IPS DF 6.9 (cell line): ENCODE results near the gene SLC16A12.
A peak's percentile ranks its signal among the peaks of the same experiment; 100 is the strongest.
"Not testable (repeated sequence)": the region's sequence is repeated elsewhere in the genome, so short reads cannot be mapped to it uniquely, and the experiment has no call there.

Experiments
- DNase-seq: peaks from one replicate; pipeline ENCODE4 v3.0.0-alpha.2; 2013; ENCODE audit warnings: low read depth, low spot score
- H3K27ac ChIP-seq: one replicate; pipeline ENCODE4 v1.5.1; 2013; ENCODE audit warnings: low read length, control low read depth
- H3K27me3 ChIP-seq: 2 replicates; pipeline ENCODE4 v1.6.1; 2013; ENCODE audit warnings: mild to moderate bottlenecking, low read length; ENCODE audit not compliant: control insufficient read depth, insufficient read depth
- H3K36me3 ChIP-seq: 2 replicates; pipeline ENCODE4 v1.6.1; 2013; ENCODE audit warnings: low read length; ENCODE audit not compliant: control insufficient read depth, insufficient read depth
- H3K4me1 ChIP-seq: 2 replicates; pipeline ENCODE4 v1.6.1; 2013; ENCODE audit warnings: low read length; ENCODE audit not compliant: control insufficient read depth, insufficient read depth
- H3K4me3 ChIP-seq: 2 replicates; pipeline ENCODE4 v1.5.1; 2013; ENCODE audit warnings: mild to moderate bottlenecking, low read length
- H3K9me3 ChIP-seq: 2 replicates; pipeline ENCODE4 v1.6.1; 2013; ENCODE audit warnings: low read length, inconsistent platforms; ENCODE audit not compliant: control insufficient read depth, insufficient read depth
- WGBS: extraction: QIAGEN DNeasy Blood & Tissue Kit; methylation state at CpG from one replicate; pipeline ENCODE4 v1.1.7; 2013; ENCODE audit warnings: mixed read lengths, missing lambda C conversion rate; ENCODE audit not compliant: insufficient read length, insufficient coverage; 5-methylcytosine and 5-hydroxymethylcytosine counted together

The SLC16A12 gene

DNA sequence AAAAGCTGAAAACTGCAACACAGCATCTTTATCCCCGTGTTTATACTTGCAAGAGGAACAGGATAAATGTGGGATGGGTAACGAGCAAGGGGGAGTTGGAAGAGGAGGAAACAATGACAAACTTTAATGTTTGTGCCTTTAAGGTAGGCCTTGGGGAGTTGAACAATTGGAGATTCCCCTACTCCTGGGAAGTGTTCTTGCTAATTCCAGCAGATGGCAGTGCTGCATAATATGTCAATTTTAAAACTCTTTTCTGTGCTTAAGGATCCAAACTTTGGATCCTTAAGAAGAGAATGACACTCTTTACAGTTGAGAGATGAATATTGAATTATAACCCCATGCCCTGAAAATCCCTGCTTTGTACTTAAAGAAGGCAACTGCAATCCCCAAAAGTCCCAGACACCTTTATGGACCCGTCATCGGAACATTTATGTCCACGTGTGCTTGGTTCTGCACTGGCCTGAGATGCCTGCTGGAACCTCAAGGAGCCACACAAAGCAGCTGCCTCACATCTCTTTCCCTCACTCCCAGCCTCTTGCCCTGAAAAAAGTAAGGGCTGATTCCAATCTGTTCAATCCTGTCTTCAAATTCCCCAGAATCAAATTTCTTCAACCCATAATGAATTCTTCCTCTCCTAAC, 109.0 kb downstream of the SLC16A12 start:
- Histone ChIP-seq H3K4me3 (no peak overlapping the region), H3K27ac (no peak overlapping the region), H3K36me3 (no peaks in the 10 kb centered on the region), H3K9me3 (no peaks in the 10 kb centered on the region), H3K4me1 (peaks cover 2% of the 10 kb centered on the region; the same call in 1 of the 2 replicates), H3K27me3 (no peaks in the 10 kb centered on the region)
- no CpG with 5 or more reads among the region's 5 CpGs for WGBS
- DNase-seq, result peak; percentile 43

DNA sequence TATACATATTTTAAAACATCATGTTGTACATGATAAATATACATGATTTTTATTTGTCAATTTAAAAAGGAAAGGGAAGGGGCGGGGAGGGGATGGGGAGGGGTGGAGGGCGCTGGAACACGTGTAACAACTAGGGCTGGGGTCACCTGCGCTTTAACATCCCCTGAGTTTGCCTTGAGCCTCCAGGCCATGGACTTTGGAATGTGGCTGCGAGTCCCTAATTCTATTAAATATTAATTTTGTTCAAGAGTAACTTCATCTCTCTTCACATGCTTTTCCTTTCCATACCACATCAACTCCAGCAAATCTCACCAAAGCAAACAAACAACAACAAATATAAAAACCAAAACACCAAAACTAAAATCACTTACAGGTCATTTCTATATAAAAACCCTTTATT, 110.4 kb downstream of the SLC16A12 start:
- Histone ChIP-seq H3K9me3 (no peaks in the 10 kb centered on the region), H3K27me3 (no peaks in the 10 kb centered on the region), H3K36me3 (no peaks in the 10 kb centered on the region), H3K27ac (no peak overlapping the region), H3K4me1 (peaks cover 2% of the 10 kb centered on the region; the same call in 1 of the 2 replicates), H3K4me3 (no peak overlapping the region)
- WGBS, result 100% methylated on average over 1 of the region's 5 CpGs
- no peak for DNase-seq

DNA sequence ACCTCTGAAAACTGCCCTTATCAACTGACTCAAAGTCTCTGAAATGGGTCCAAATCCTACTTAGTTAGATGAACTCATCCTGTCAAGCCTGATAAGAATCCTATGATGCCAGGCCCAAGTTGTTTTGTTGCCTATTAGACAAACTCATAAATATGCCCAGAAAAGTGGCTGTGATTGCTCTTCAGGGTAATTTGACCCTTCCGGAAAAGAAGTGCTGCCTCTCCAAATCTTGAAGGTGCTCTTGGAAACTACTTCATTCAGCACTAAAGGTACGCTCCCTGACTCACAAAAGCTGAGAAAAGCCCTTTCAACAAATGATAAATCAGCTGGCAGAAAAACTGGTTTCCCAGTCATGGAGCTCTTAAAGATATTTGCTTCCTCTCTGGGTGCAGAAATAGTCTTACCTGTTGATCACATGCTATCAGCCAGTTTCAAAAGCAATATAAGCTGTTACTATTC, 114.3 kb downstream of the SLC16A12 start:
- WGBS, result no CpG with 5 or more reads among the region's 2 CpGs
- Histone ChIP-seq H3K9me3 (no peaks in the 10 kb centered on the region), H3K4me1 (no peaks in the 10 kb centered on the region; the same call in 1 of the 2 replicates), H3K27me3 (no peaks in the 10 kb centered on the region; the same call in 1 of the 2 replicates), H3K36me3 (no peaks in the 10 kb centered on the region), H3K27ac (no peak overlapping the region), H3K4me3 (no peak overlapping the region)
- DNase-seq, result no peak

DNA sequence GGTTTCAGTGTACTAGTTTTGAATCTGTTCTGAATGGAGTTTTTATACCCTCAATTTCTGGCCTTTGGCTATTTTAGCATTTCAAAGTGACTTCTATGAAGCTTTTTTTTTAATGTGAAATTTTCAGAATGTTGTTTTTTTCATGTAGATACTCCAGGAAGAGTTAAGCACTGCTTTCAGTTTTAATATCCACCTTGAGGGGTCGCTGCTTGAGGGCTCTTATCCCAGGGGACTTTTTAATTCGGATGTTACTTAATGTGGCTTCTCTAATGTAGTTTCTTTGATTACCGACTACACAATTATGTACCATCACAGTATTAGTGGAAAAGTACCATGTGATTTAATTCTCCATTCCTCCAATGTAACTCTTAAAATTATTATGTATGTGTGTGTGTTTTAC, 115.8 kb downstream of the SLC16A12 start:
- DNase-seq, result no peak
- no peaks in the 10 kb centered on the region for H3K9me3 ChIP-seq
- no peaks in the 10 kb centered on the region for H3K36me3 ChIP-seq
- H3K4me3 ChIP-seq, result no peak overlapping the region
- H3K27ac ChIP-seq, result no peak overlapping the region
- H3K27me3 ChIP-seq, result peaks cover 5% of the 10 kb centered on the region; the same call in 1 of the 2 replicates
- no peaks in the 10 kb centered on the region for H3K4me1 ChIP-seq
- WGBS, result no CpG with 5 or more reads among the region's 3 CpGs

DNA sequence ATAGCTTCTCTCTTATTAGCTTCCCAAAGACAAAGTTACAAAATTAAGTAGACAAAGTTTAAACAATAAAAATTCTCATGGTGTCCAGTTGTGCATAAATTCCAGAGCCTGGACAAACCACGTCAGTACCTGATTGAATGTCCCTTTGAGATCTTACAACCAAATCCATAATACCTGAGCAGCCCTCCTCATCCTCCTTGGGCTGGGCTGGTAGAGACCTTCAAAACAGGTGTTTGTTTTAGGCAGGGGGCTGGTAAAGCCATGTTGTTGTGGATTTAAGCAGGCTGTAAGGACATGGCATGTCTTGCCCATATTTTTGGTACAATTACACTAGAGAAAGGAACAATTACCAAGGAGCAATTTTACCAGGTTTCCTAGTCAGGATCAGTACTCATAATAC, 118.9 kb downstream of the SLC16A12 start:
- H3K9me3 ChIP-seq, result no peaks in the 10 kb centered on the region
- no peak overlapping the region for H3K27ac ChIP-seq
- no peaks in the 10 kb centered on the region for H3K4me1 ChIP-seq
- peaks cover 5% of the 10 kb centered on the region; the same call in 1 of the 2 replicates for H3K27me3 ChIP-seq
- no peak for DNase-seq
- no peaks in the 10 kb centered on the region for H3K36me3 ChIP-seq
- no peak overlapping the region for H3K4me3 ChIP-seq
- no CpG with 5 or more reads among the region's 1 CpG for WGBS

DNA sequence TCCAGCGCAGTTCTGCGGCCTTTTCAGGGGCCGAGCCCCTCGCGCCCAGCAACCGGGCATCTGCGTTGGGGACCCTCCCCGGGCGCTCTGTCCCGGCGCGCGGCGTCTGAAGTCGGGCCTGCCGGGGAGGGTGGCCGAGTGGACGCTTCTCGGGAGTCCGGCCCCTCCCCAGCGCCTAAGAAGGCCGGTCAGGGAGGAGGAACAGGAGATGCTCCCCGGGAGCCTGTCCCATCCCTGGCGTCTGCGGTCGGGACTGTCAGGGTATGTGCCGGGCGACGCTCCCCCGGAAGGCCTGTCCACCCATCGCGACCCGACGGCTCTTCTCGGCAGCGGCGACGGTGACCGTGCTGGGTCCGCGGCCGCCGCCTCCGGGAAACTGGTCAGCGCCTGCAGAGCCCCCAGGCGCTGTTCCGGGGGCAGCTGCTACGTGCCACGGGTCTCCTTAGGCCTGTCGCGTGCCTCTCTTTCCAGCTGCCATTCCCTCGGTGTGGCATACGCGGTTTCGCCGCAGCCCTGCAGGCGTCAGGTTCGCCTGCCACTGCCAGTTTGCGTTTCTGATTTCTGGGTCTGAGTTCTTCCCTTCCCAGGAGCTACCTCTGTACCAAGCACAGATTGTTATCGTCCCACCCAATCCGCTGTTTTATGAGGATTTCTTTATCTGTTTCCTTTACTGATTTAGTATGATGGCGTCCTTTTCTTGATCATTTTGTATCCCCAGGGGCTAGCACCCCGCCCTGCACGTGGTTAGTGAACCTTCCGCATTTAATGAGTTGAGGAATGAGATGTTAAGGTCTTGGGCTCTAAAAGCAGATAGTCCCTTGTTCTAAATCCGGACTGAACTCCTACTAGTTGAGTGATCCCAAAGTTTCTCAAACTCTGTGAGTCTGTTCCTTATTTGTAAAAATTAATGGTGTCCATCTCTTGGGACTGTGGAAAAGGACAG, 120.2 kb downstream of the SLC16A12 start:
- peaks cover 5% of the 10 kb centered on the region; the same call in 1 of the 2 replicates for H3K27me3 ChIP-seq
- H3K9me3 ChIP-seq, result no peaks in the 10 kb centered on the region
- no peak for DNase-seq
- WGBS, result no CpG with 5 or more reads among the region's 66 CpGs
- no peaks in the 10 kb centered on the region for H3K4me1 ChIP-seq
- H3K36me3 ChIP-seq, result no peaks in the 10 kb centered on the region
- no peak overlapping the region for H3K27ac ChIP-seq
- H3K4me3 ChIP-seq, result peak overlapping the region; percentile 37; the same call in 1 of the 2 replicates

DNA sequence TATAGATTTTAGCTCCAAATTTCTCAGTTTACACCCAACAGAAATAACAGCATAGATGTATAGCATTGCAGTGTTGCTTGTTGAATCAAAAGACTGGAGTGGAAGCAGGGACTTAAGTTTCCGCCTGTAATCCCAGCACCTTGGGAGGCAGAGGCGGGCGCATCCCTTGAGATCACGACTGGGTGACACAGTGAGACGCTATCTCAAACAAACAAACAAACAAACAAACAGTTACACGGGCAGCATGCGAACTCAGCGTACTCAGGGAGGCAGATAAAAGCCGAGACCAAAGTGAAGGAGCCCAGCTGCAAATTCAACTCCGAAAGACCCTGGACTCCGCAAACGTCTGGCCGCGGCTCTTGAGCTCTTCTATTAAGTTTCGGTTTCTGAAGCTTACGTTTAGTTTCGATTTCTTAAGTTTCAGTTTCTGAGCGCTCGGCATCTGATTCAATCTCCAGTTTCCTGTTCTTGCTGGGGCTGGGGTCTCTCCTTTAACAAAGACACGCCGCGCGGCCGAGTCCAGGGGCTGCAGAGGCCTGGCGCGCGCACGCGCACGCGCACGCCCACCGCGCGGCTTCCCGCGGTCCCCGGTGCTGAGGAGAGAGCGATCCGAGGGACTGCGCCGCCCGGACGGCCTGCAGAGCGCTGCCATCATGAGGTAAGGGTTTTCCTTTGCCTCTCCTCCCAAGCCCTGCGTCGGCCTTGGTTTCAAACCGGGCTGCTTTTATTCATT, 121.1 kb downstream of the SLC16A12 start, which contains the start of gene IFIT5:
Gene IFIT5, plus strand, starts transcription at position 423 of the 733 bp plus-strand sequence. Its CDS starts 231 bp downstream, at position 654.
- peaks cover 5% of the 10 kb centered on the region; the same call in 1 of the 2 replicates for H3K27me3 ChIP-seq
- DNase-seq, result peak; percentile 39
- no peaks in the 10 kb centered on the region for H3K36me3 ChIP-seq
- H3K4me3 ChIP-seq, result peak within 1 kb of the TSS; percentile 37; the same call in 1 of the 2 replicates
- no CpG with 5 or more reads among the region's 48 CpGs for WGBS
- no peak within 1 kb of the TSS for H3K27ac ChIP-seq
- H3K9me3 ChIP-seq, result no peaks in the 10 kb centered on the region
- no peaks in the 10 kb centered on the region for H3K4me1 ChIP-seq

DNA sequence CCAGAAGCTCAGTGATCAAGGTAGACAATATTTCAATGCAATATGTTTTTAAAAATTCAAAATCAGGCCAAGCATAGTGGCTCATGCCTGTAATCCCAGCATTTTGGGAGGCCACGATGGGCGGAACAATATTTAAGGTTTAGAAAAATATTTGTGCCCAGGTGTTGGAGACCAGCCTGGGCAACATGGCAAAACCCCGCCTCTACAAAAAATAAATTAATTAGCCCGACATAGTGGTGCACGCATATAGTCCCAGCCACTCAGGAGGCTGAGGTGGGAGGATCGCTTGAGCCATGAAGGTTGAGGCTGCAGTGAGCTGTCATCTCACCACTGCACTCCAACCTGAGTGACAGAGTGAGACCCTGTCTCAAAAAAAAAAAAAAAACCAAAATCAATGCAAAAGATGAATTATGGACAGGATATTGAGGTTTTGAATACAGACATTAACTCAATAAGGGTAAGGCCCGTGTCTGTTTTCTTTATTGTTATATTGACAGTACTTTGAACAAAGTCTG, 121.9 kb downstream of the SLC16A12 start:
- no peaks in the 10 kb centered on the region for H3K36me3 ChIP-seq
- peaks cover 5% of the 10 kb centered on the region; the same call in 1 of the 2 replicates for H3K27me3 ChIP-seq
- no peak overlapping the region for H3K27ac ChIP-seq
- H3K4me1 ChIP-seq, result no peaks in the 10 kb centered on the region
- H3K9me3 ChIP-seq, result no peaks in the 10 kb centered on the region
- DNase-seq, result no peak
- no peak overlapping the region for H3K4me3 ChIP-seq
- no CpG with 5 or more reads among the region's 7 CpGs for WGBS

DNA sequence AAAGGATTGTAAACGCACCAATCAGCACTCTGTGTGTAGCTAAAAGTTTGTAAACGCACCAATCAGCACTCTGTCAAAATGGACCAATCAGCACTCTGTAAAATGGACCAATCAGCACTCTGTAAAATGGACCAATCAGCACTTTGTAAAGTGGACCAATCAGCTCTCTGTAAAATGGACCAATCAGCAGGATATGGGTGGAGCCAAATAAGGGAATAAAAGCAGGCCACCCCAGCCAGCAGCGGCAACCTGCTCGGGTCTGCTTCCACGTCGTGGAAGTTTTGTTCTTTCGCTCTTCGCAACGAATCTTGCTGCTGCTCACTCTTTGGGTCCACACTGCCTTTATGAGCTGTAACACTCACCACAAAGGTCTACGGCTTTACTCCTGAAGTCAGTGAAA, 123.1 kb downstream of the SLC16A12 start:
- H3K36me3 ChIP-seq, DNase-seq, H3K9me3 ChIP-seq, H3K27ac ChIP-seq, H3K4me3 ChIP-seq, H3K27me3 ChIP-seq, H3K4me1 ChIP-seq: not testable (repeated sequence)
- WGBS, result no CpG with 5 or more reads among the region's 10 CpGs

DNA sequence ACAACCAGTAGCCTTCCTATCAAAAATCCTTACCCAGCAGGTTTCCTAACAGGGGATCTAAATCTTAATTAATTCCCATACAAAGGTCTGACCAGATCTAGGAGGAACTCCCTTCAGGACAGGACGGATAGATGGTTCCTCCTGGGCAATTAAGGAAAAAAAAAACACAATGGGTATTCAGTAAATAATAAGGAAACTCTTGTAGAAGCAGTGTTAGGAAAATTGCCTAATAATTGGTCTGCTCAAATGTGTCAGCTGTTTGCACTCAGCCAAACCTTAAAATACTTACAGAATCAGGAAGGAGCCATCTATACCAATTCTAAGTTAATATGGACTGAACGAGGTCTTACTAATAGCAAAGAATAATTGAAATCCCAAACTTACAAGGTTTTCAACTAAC, 124.3 kb downstream of the SLC16A12 start:
- H3K27me3 ChIP-seq, H3K9me3 ChIP-seq, H3K4me1 ChIP-seq, H3K36me3 ChIP-seq, DNase-seq, H3K27ac ChIP-seq, H3K4me3 ChIP-seq: not testable (repeated sequence)
- no CpG with 5 or more reads among the region's 2 CpGs for WGBS
